Kidney epithelial cell (primary cell): ENCODE results near the gene DSCAML1. TPM values are rescaled to one million over a fixed set of nuclear protein-coding genes. Genes with fewer than 3 reads are reported as not detected.
"Not testable (repeated sequence)": the region's sequence is repeated elsewhere in the genome, so short reads cannot be mapped to it uniquely, and the experiment has no call there.

Experiments used
- DNase-seq: peaks from one replicate; pipeline ENCODE4 v3.0.0-alpha.2; 2010; ENCODE audit warnings: low read depth
- H3K27me3 ChIP-seq: 2 replicates; pipeline ENCODE4 v1.6.0; 2011; ENCODE audit warnings: low read length; ENCODE audit not compliant: control insufficient read depth, insufficient read depth
- H3K36me3 ChIP-seq: 2 replicates; pipeline ENCODE4 v1.5.1; 2011; ENCODE audit warnings: low read length; ENCODE audit not compliant: control insufficient read depth, insufficient read depth
- H3K4me3 ChIP-seq: 2 replicates; pipeline ENCODE4 v1.5.1; 2011; ENCODE audit warnings: low read depth, mild to moderate bottlenecking, control low read depth, low read length
- CTCF ChIP-seq: IDR thresholded peaks from 2 replicates; pipeline ENCODE4 v1.5.1; 2011; ENCODE audit warnings: mild to moderate bottlenecking, moderate library complexity, low read length, control low read depth, inconsistent platforms; ENCODE audit not compliant: insufficient read depth, poor library complexity, severe bottlenecking
- total RNA-seq: library from RNA; depleted of rRNA; stranded (reverse); fragments of >200 nt; gene quantifications from 2 replicates; pipeline ENCODE4 v1.2.3, GENCODE V29; 2015

DSCAML1 gene
- total RNA-seq, 1 donor from 2014 or later: 3.1 TPM

- no peak for TF ChIP-seq CTCF
- peaks cover 12% of the 10 kb centered on the region for H3K27me3 ChIP-seq
These were observed 29.9 kb downstream of the DSCAML1 start for GRCh38 chr11:117767071-117767470.

GRCh38 chr11:117766576-117766975 lies 30.4 kb downstream of the DSCAML1 start:
- no peak for DNase-seq
- H3K27me3 ChIP-seq: peaks cover 12% of the 10 kb centered on the region
- no peak for TF ChIP-seq CTCF
- H3K4me3 ChIP-seq: no peak overlapping the region
- no peaks in the 10 kb centered on the region for H3K36me3 ChIP-seq

More at GRCh38 chr11:117767071-117767470, 29.9 kb downstream of the DSCAML1 start:
- DNase-seq: no peak
- Histone ChIP-seq H3K4me3 (no peak overlapping the region), H3K36me3 (no peaks in the 10 kb centered on the region)

GRCh38 chr11:117766026-117766425 lies 31.0 kb downstream of the DSCAML1 start:
- DNase-seq: no peak
- no peak for TF ChIP-seq CTCF
- Histone ChIP-seq H3K36me3 (no peaks in the 10 kb centered on the region), H3K4me3 (no peak overlapping the region), H3K27me3 (peaks cover 12% of the 10 kb centered on the region)

GRCh38 chr11:117765068-117765467 lies 31.9 kb downstream of the DSCAML1 start:
- no peak for TF ChIP-seq CTCF
- Histone ChIP-seq H3K27me3 (peaks cover 12% of the 10 kb centered on the region), H3K4me3 (no peak overlapping the region), H3K36me3 (no peaks in the 10 kb centered on the region)
- no peak for DNase-seq

GRCh38 chr11:117763465-117763864 lies 33.6 kb downstream of the DSCAML1 start:
- H3K27me3 ChIP-seq: peaks cover 11% of the 10 kb centered on the region
- not testable (repeated sequence) for H3K36me3 ChIP-seq, DNase-seq, H3K4me3 ChIP-seq

- DNase-seq: no peak
- no peak for TF ChIP-seq CTCF
- Histone ChIP-seq H3K27me3 (peaks cover 10% of the 10 kb centered on the region), H3K4me3 (no peak overlapping the region), H3K36me3 (no peaks in the 10 kb centered on the region)
These were observed 35.0 kb downstream of the DSCAML1 start for GRCh38 chr11:117761993-117762392.
